SU-DHL-6 (cell line): ENCODE measurements around the gene SLC18A2.
"Not testable (repeated sequence)": the region's sequence is repeated elsewhere in the genome, so short reads cannot be mapped to it uniquely, and the experiment has no call there.

Experiments
- H2AFZ ChIP-seq: fragments of 200-600 bp; sonication (generic); 2 replicates; pipeline ENCODE4 v1.6.1; 2014; ENCODE audit warnings: low read depth, mild to moderate bottlenecking, moderate library complexity, mixed read lengths, antibody characterized with exemption, low read length; ENCODE audit not compliant: severe bottlenecking
- H3F3A ChIP-seq: fragments of 200-600 bp; shearing (Covaris generic); 2 replicates; pipeline ENCODE4 v1.6.0; 2016; ENCODE audit warnings: antibody characterized with exemption, mild to moderate bottlenecking; ENCODE audit not compliant: insufficient read depth
- H3K27ac ChIP-seq: fragments of 200-600 bp; sonication (generic); 2 replicates; pipeline ENCODE4 v1.5.1; 2016; ENCODE audit warnings: low read depth, mild to moderate bottlenecking, low read length, moderate library complexity, mixed read lengths
- H3K27me3 ChIP-seq: fragments of 200-600 bp; sonication (generic), shearing (Covaris generic); 2 replicates; pipeline ENCODE4 v1.6.0; 2014; ENCODE audit warnings: mild to moderate bottlenecking, low read length
- H3K36me3 ChIP-seq: fragments of 200-600 bp; sonication (generic); 2 replicates; pipeline ENCODE4 v1.6.1; 2014; ENCODE audit warnings: mild to moderate bottlenecking, low read length, mixed read lengths
- H3K4me2 ChIP-seq: fragments of 300-600, 200-600 bp; shearing (Covaris generic), sonication (generic); 2 replicates; pipeline ENCODE4 v1.6.0; 2014; ENCODE audit warnings: low read length, low read depth, mild to moderate bottlenecking; ENCODE audit not compliant: poor library complexity, severe bottlenecking
- H3K4me3 ChIP-seq: fragments of 200-600 bp; sonication (generic); 2 replicates; pipeline ENCODE4 v1.5.1; 2014; ENCODE audit warnings: antibody characterized with exemption, low read length, mild to moderate bottlenecking, mixed read lengths; ENCODE audit not compliant: insufficient read depth, poor library complexity, severe bottlenecking
- H3K79me2 ChIP-seq: fragments of 200-600 bp; sonication (generic); 2 replicates; pipeline ENCODE4 v1.6.1; 2014; ENCODE audit warnings: mild to moderate bottlenecking, low read length, moderate library complexity; ENCODE audit not compliant: insufficient read depth
- H3K9ac ChIP-seq: fragments of 200-600 bp; sonication (generic); 2 replicates; pipeline ENCODE4 v1.7.0; 2014; ENCODE audit warnings: mild to moderate bottlenecking, low read length
- H3K9me2 ChIP-seq: fragments of 200-600 bp; sonication (generic); replicated peaks from 2 replicates; pipeline ENCODE4 v1.6.1; 2014; ENCODE audit warnings: low read length; ENCODE audit not compliant: insufficient read depth
- H3K9me3 ChIP-seq: fragments of 200-600 bp; sonication (generic); 2 replicates; pipeline ENCODE4 v1.6.1; 2014; ENCODE audit warnings: low read length, mixed read lengths; ENCODE audit not compliant: insufficient read depth
- H4K20me1 ChIP-seq: fragments of 200-600 bp; sonication (generic); 2 replicates; pipeline ENCODE4 v1.6.1; 2014; ENCODE audit warnings: low read depth, mild to moderate bottlenecking, antibody characterized with exemption, low read length, moderate library complexity, mixed read lengths
- EZH2phosphoT487 ChIP-seq: fragments of 200-600 bp; sonication (generic), shearing (Covaris generic); conservative IDR thresholded peaks from 2 replicates; pipeline ENCODE4 v1.6.1; 2018; ENCODE audit warnings: mild to moderate bottlenecking, antibody characterized with exemption, low read length, moderate library complexity, mixed read lengths
- TF ChIP-seq, protein P1 (sequence below): fragments of 200-600 bp; sonication (generic); IDR thresholded peaks from one replicate; pipeline ENCODE4 v1.5.1; 2017; ENCODE audit warnings: antibody characterized with exemption, mild to moderate bottlenecking, low read length, moderate library complexity; ENCODE audit not compliant: insufficient read depth, poor library complexity, severe bottlenecking

SLC18A2 gene

GRCh38 chr10:117224881-117225280 is 16.0 kb upstream of the SLC18A2 start:
- Histone ChIP-seq H2AFZ (no peak overlapping the region), H3K79me2 (no peaks in the 10 kb centered on the region), H3K9ac (no peak overlapping the region), H3K4me3 (no peak overlapping the region), H3K36me3 (no peaks in the 10 kb centered on the region), H3K27me3 (no peaks in the 10 kb centered on the region), H3K9me2 (no peaks in the 10 kb centered on the region), H3K9me3 (no peaks in the 10 kb centered on the region), H3F3A (no peaks in the 10 kb centered on the region), H3K27ac (no peak overlapping the region), H3K4me2 (no peak overlapping the region), H4K20me1 (no peaks in the 10 kb centered on the region)
- TF ChIP-seq, protein P1, sequence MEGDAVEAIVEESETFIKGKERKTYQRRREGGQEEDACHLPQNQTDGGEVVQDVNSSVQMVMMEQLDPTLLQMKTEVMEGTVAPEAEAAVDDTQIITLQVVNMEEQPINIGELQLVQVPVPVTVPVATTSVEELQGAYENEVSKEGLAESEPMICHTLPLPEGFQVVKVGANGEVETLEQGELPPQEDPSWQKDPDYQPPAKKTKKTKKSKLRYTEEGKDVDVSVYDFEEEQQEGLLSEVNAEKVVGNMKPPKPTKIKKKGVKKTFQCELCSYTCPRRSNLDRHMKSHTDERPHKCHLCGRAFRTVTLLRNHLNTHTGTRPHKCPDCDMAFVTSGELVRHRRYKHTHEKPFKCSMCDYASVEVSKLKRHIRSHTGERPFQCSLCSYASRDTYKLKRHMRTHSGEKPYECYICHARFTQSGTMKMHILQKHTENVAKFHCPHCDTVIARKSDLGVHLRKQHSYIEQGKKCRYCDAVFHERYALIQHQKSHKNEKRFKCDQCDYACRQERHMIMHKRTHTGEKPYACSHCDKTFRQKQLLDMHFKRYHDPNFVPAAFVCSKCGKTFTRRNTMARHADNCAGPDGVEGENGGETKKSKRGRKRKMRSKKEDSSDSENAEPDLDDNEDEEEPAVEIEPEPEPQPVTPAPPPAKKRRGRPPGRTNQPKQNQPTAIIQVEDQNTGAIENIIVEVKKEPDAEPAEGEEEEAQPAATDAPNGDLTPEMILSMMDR = no peak
- no peak for TF ChIP-seq EZH2phosphoT487

GRCh38 chr10:117226813-117227451 is 14.0 kb upstream of the SLC18A2 start:
- no peak overlapping the region for H2AFZ ChIP-seq
- no peaks in the 10 kb centered on the region for H4K20me1 ChIP-seq
- TF ChIP-seq, protein P1 = peak; percentile 28
- no peak for TF ChIP-seq EZH2phosphoT487
- H3K9me2 ChIP-seq = no peaks in the 10 kb centered on the region
- H3K36me3 ChIP-seq = no peaks in the 10 kb centered on the region
- H3K4me3 ChIP-seq = no peak overlapping the region
- H3K9me3 ChIP-seq = no peaks in the 10 kb centered on the region
- no peak overlapping the region for H3K9ac ChIP-seq
- H3K79me2 ChIP-seq = no peaks in the 10 kb centered on the region
- no peak overlapping the region for H3K4me2 ChIP-seq
- no peaks in the 10 kb centered on the region for H3F3A ChIP-seq
- no peaks in the 10 kb centered on the region for H3K27me3 ChIP-seq
- no peak overlapping the region for H3K27ac ChIP-seq

- Histone ChIP-seq H3K9me2 (no peaks in the 10 kb centered on the region), H3K4me2 (no peak overlapping the region), H3K9ac (no peak overlapping the region), H3K27ac (no peak overlapping the region), H3K79me2 (no peaks in the 10 kb centered on the region), H3K36me3 (no peaks in the 10 kb centered on the region), H3F3A (no peaks in the 10 kb centered on the region), H4K20me1 (no peaks in the 10 kb centered on the region), H3K9me3 (no peaks in the 10 kb centered on the region), H3K27me3 (no peaks in the 10 kb centered on the region), H3K4me3 (no peak overlapping the region), H2AFZ (no peak overlapping the region)
- TF ChIP-seq, protein P1 = no peak
- no peak for TF ChIP-seq EZH2phosphoT487
Measured at GRCh38 chr10:117228210-117228609, 12.7 kb upstream of the SLC18A2 start.

DNA sequence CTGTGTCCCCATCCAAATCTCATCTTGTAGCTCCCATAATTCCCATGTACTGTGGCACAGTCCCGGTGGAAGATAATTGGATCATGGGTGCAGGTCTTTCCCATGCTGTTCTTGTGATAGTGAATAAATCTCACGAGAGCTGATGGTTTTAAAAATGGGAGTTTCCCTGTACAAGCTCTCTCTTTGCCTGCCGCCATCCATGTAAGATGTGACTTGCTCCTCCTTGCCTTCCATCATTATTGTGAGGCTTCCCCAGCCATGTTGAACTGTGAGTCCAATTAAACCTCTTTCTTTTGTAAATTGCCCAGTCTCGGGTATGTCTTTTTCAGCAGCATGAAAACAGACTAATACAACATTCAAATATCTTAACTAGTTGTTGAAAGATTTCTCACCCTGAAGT is 10.8 kb upstream of the SLC18A2 start:
- H2AFZ ChIP-seq, H3K27ac ChIP-seq, H3K36me3 ChIP-seq, H4K20me1 ChIP-seq, H3K9me3 ChIP-seq, H3K9me2 ChIP-seq, H3K4me2 ChIP-seq, H3K79me2 ChIP-seq, H3F3A ChIP-seq, H3K27me3 ChIP-seq, H3K9ac ChIP-seq, H3K4me3 ChIP-seq: not testable (repeated sequence)
